H1 (cell line): ENCODE data around the gene ZNF385C. TPM values are rescaled to one million over a fixed set of nuclear protein-coding genes. Genes with fewer than 3 reads are reported as not detected.

Experiments used
- CTCF ChIA-PET: fragments of 300-600 bp; sonication (Branson Sonifier 250); formaldehyde crosslinking; loops from one replicate; lab custom pipeline; 2021; ENCODE audit not compliant: partially characterized antibody; lab: Charles Lee
- POLR2A ChIA-PET: fragments of 300-600 bp; sonication (Branson Sonifier 250); formaldehyde crosslinking; loops from one replicate; lab custom pipeline; 2021; ENCODE audit warnings: inconsistent platforms; ENCODE audit not compliant: partially characterized antibody; lab: Charles Lee
- DNase-seq, 2 experiments: peaks; one replicate each; pipeline versions ENCODE4 v3.0.0 to v3.0.0-alpha.2; 2010 to 2022; ENCODE audit warnings: low spot score in 2 of 2, low read depth in 1 of 2, mixed read lengths in 1 of 2
- FAIRE-seq: peaks from 2 replicates; lab custom pipeline; 2011; peaks lifted over from hg19 to GRCh38; lab: Jason Lieb, UNC
- H2AFZ ChIP-seq: 2 replicates; pipeline ENCODE4 v1.8.1; 2012; ENCODE audit warnings: low read length, inconsistent platforms
- H2AK5ac ChIP-seq: 2 replicates; pipeline ENCODE4 v1.6.1; 2013; ENCODE audit warnings: low read depth, low read length
- H2BK120ac ChIP-seq: replicated peaks from 2 replicates; pipeline ENCODE3; 2013; ENCODE audit warnings: low read depth, low read length, inconsistent platforms
- H2BK12ac ChIP-seq: 2 replicates; pipeline ENCODE4 v1.6.1; 2013; ENCODE audit warnings: low read depth, low read length
- H2BK15ac ChIP-seq: 2 replicates; pipeline ENCODE4 v1.6.1; 2013; ENCODE audit warnings: low read length
- H2BK20ac ChIP-seq: 2 replicates; pipeline ENCODE4 v1.6.1; 2013; ENCODE audit warnings: low read length
- H2BK5ac ChIP-seq: 2 replicates; pipeline ENCODE4 v1.6.1; 2013; ENCODE audit warnings: low read depth, low read length
- H3K14ac ChIP-seq: 2 replicates; pipeline ENCODE4 v1.6.1; 2013; ENCODE audit warnings: inconsistent platforms; ENCODE audit not compliant: insufficient read length
- H3K18ac ChIP-seq: 2 replicates; pipeline ENCODE4 v1.6.1; 2013; ENCODE audit warnings: low read length; ENCODE audit errors: extremely low read depth
- H3K23ac ChIP-seq: 2 replicates; pipeline ENCODE4 v1.6.1; 2013; ENCODE audit warnings: inconsistent platforms; ENCODE audit not compliant: insufficient read length
- H3K23me2 ChIP-seq: 2 replicates; pipeline ENCODE4 v1.6.1; 2013; ENCODE audit warnings: low read depth, low read length
- H3K27ac ChIP-seq: 2 replicates; pipeline ENCODE4 v1.6.1; 2011; ENCODE audit warnings: low read depth, low read length, inconsistent platforms
- H3K27me3 ChIP-seq, 4 experiments: replicated peaks in 1 of 4; 1 replicate in 1 of 4; 2 replicates in 3 of 4; pipeline versions ENCODE4 v1.6.1 to v1.8.1; 2011 to 2013; ENCODE audit warnings: low read length in 3 of 4, mild to moderate bottlenecking in 3 of 4, inconsistent platforms in 2 of 4, mixed read lengths in 2 of 4, moderate library complexity in 1 of 4; ENCODE audit not compliant: control insufficient read depth in 3 of 4, insufficient read depth in 3 of 4; ENCODE audit errors: extremely low read depth in 1 of 4
- H3K36me3 ChIP-seq, 4 experiments: 2 replicates each; pipeline versions ENCODE4 v1.6.1 to v1.8.1; 2011 to 2013; ENCODE audit warnings: mild to moderate bottlenecking in 4 of 4, low read length in 3 of 4, moderate library complexity in 2 of 4, control low read depth in 1 of 4, inconsistent platforms in 1 of 4; ENCODE audit not compliant: insufficient read depth in 4 of 4, control insufficient read depth in 2 of 4
- H3K4ac ChIP-seq: replicated peaks from 2 replicates; pipeline ENCODE3; 2013; ENCODE audit warnings: low read length, low read depth, mixed read lengths, inconsistent platforms; ENCODE audit not compliant: insufficient read length
- H3K4me1 ChIP-seq, 4 experiments: replicated peaks in 1 of 4; 1 replicate in 1 of 4; 2 replicates in 3 of 4; pipeline versions ENCODE4 v1.6.1 to v1.8.1; 2011 to 2013; ENCODE audit warnings: low read length in 3 of 4, inconsistent platforms in 2 of 4, mixed read lengths in 1 of 4; ENCODE audit not compliant: insufficient read depth in 4 of 4, control insufficient read depth in 3 of 4
- H3K4me2 ChIP-seq, 2 experiments: 2 replicates each; pipeline versions ENCODE4 v1.6.1 to v1.8.1; 2011 to 2013; ENCODE audit warnings: low read depth in 2 of 2, low read length in 2 of 2, control low read depth in 1 of 2, inconsistent platforms in 1 of 2, mild to moderate bottlenecking in 1 of 2; ENCODE audit not compliant: insufficient read depth in 1 of 2
- H3K4me3 ChIP-seq, 4 experiments: fragments of 200-600, 300-600 bp in 1 of 4; sonication (generic), shearing (Covaris generic), sonication (Bioruptor Twin) in 1 of 4; 2 replicates each; pipeline versions ENCODE4 v1.5.1 to v1.8.1; 2011 to 2016; ENCODE audit warnings: low read length in 4 of 4, low read depth in 3 of 4, control low read depth in 2 of 4, inconsistent platforms in 2 of 4, mild to moderate bottlenecking in 2 of 4, mixed read lengths in 1 of 4, moderate library complexity in 1 of 4; ENCODE audit not compliant: insufficient read depth in 2 of 4; ENCODE audit errors: extremely low read depth in 1 of 4
- H3K56ac ChIP-seq: replicated peaks from 2 replicates; pipeline ENCODE3; 2013; ENCODE audit warnings: low read depth, mild to moderate bottlenecking, mixed read lengths, low read length, inconsistent platforms; ENCODE audit not compliant: insufficient read length
- H3K79me1 ChIP-seq: 2 replicates; pipeline ENCODE4 v1.6.1; 2013; ENCODE audit warnings: low read depth, low read length, control low read depth
- H3K79me2 ChIP-seq, 2 experiments: 2 replicates each; pipeline versions ENCODE4 v1.6.1 to v1.8.1; 2012 to 2013; ENCODE audit warnings: low read length in 2 of 2, mild to moderate bottlenecking in 2 of 2, inconsistent platforms in 1 of 2; ENCODE audit not compliant: insufficient read depth in 2 of 2, control insufficient read depth in 1 of 2
- H3K9ac ChIP-seq, 4 experiments: replicated peaks in 1 of 4; 1 replicate in 1 of 4; 2 replicates in 3 of 4; pipeline versions ENCODE4 v1.6.1 to v1.8.1; 2011 to 2013; ENCODE audit warnings: low read depth in 3 of 4, low read length in 3 of 4, control low read depth in 2 of 4, mild to moderate bottlenecking in 2 of 4, moderate library complexity in 2 of 4, inconsistent platforms in 1 of 4; ENCODE audit errors: extremely low read depth in 1 of 4
- H3K9me3 ChIP-seq, 2 experiments: 2 replicates each; pipeline versions ENCODE4 v1.6.1 to v1.8.1; 2012 to 2013; ENCODE audit warnings: mild to moderate bottlenecking in 2 of 2, moderate library complexity in 2 of 2, control low read depth in 1 of 2, inconsistent platforms in 1 of 2, low read depth in 1 of 2, low read length in 1 of 2, mixed read lengths in 1 of 2; ENCODE audit not compliant: insufficient read depth in 2 of 2
- H4K20me1 ChIP-seq, 2 experiments: replicated peaks in 1 of 2; 2 replicates each; pipeline versions ENCODE3 to v1.8.1; 2011 to 2013; ENCODE audit warnings: inconsistent platforms in 2 of 2, low read length in 2 of 2, mild to moderate bottlenecking in 1 of 2; ENCODE audit not compliant: insufficient read depth in 2 of 2, control insufficient read depth in 1 of 2
- H4K5ac ChIP-seq: 2 replicates; pipeline ENCODE4 v1.6.1; 2013; ENCODE audit warnings: low read length, low read depth, mixed read lengths, inconsistent platforms; ENCODE audit not compliant: insufficient read length
- H4K8ac ChIP-seq: 2 replicates; pipeline ENCODE4 v1.8.0; 2013; ENCODE audit warnings: mild to moderate bottlenecking, moderate library complexity, low read length, inconsistent platforms; ENCODE audit not compliant: insufficient read depth; ENCODE audit errors: extremely low read depth
- H4K91ac ChIP-seq: replicated peaks from 2 replicates; pipeline ENCODE3; 2013; ENCODE audit warnings: low read length, mixed read lengths, inconsistent platforms; ENCODE audit not compliant: insufficient read length
- CTCF ChIP-seq, 3 experiments: IDR thresholded peaks; 1 replicate in 2 of 3; 2 replicates in 1 of 3; pipeline versions ENCODE4 v1.5.1 to v1.6.1; 2011; ENCODE audit warnings: low read length in 3 of 3, mild to moderate bottlenecking in 3 of 3, inconsistent platforms in 2 of 3, low read depth in 1 of 3, moderate library complexity in 1 of 3; ENCODE audit not compliant: insufficient read depth in 1 of 3; ENCODE audit errors: control extremely low read depth in 1 of 3
- E2F6 ChIP-seq: IDR thresholded peaks from 2 replicates; pipeline ENCODE4 v1.6.1; 2012; ENCODE audit warnings: inconsistent platforms
- EGR1 ChIP-seq: IDR thresholded peaks from 2 replicates; pipeline ENCODE4 v1.6.1; 2011; ENCODE audit warnings: low read depth, low read length, borderline replicate concordance
- EZH2 ChIP-seq: fragments of 200-600 bp; sonication (generic); IDR thresholded peaks from 2 replicates; pipeline ENCODE4 v1.7.1; 2012; ENCODE audit warnings: low read depth, mild to moderate bottlenecking, moderate library complexity, low read length, inconsistent platforms; ENCODE audit not compliant: severe bottlenecking
- POU5F1 ChIP-seq: IDR thresholded peaks from 2 replicates; pipeline ENCODE4 v1.6.1; 2011; ENCODE audit warnings: low read depth, mild to moderate bottlenecking, low read length, moderate library complexity
- TAF1 ChIP-seq: IDR thresholded peaks from 2 replicates; pipeline ENCODE4 v1.6.1; 2011; ENCODE audit warnings: mild to moderate bottlenecking, low read depth, low read length
- TAF7 ChIP-seq: optimal IDR thresholded peaks from 2 replicates; pipeline ENCODE3; 2011; ENCODE audit warnings: low read depth, mild to moderate bottlenecking, inconsistent platforms, low read length, moderate library complexity, borderline replicate concordance
- TCF12 ChIP-seq: IDR thresholded peaks from 2 replicates; pipeline ENCODE4 v1.6.1; 2011; ENCODE audit warnings: low read depth, mild to moderate bottlenecking, low read length
- USF2 ChIP-seq: IDR thresholded peaks from 2 replicates; pipeline ENCODE4 v1.6.1; 2011; ENCODE audit warnings: low read length, improper control_type of control experiment
- WGBS, 2 experiments: shearing (Covaris generic) in 1 of 2; methylation state at CpG; one replicate each; pipeline versions ENCODE4 v1.1.6 to v1.1.7; 2013 to 2015; ENCODE audit warnings: low lambda C conversion rate in 2 of 2, mixed read lengths in 2 of 2, inconsistent platforms in 1 of 2, low coverage in 1 of 2, missing lambda C conversion rate in 1 of 2; ENCODE audit not compliant: insufficient replicate concordance in 2 of 2, insufficient coverage in 1 of 2, insufficient read length in 1 of 2; ENCODE audit errors: extremely low coverage in 1 of 2, missing lambda C conversion rate in 1 of 2; 5-methylcytosine and 5-hydroxymethylcytosine counted together
- polyA plus RNA-seq, 7 experiments: library from polyadenylated mRNA; depleted of rRNA in 3 of 7; stranded (reverse) in 5 of 7; unstranded in 2 of 7; fragments of >200 nt in 5 of 7; fragments of 200-250 nt in 2 of 7; gene quantifications; 1 replicate in 5 of 7; 2 replicates in 1 of 7; 4 replicates in 1 of 7; pipeline versions ENCODE4 v1.2.1 to v1.2.3, GENCODE V29; 2011 to 2013; ENCODE audit warnings: missing spikeins in 2 of 7, mixed read lengths in 2 of 7
- total RNA-seq: library from RNA; stranded (reverse); fragmentation: NEBNext Ultra II Directional; extraction: Animal tissue kit (Norgen Biotek cat#: 25700); gene quantifications from 2 replicates; pipeline ENCODE4 v1.2.1, GENCODE V29; 2021

Gene ZNF385C
- total and polyA plus RNA-seq, 2 of the 8 experiments (the other 6 are each of a cell fraction or from before 2014, with no cell fraction given): 3.9 to 6.1 TPM

- H4K8ac ChIP-seq: no peak overlapping the region
- no peak overlapping the region for H2BK12ac ChIP-seq
- FAIRE-seq: no peak
- no peak overlapping the region for H3K9ac ChIP-seq
- no peak overlapping the region for H3K4ac ChIP-seq
- peaks cover 3 to 18% (median 5%) of the 10 kb centered on the region in 4 experiments; a peak in 6 of 8 replicates for H3K36me3 ChIP-seq
- no peak overlapping the region for H3K23ac ChIP-seq
- H4K20me1 ChIP-seq: peaks cover 0 to 5% of the 10 kb centered on the region in 2 experiments
- POLR2A ChIA-PET: interaction anchor here (0.9 to 3.8 kb wide), 4 partner anchors 9 to 157 kb away, joined by 3 to 51 read pairs (median 8); partner anchors contain the start of genes DHX58 and DNAJC7
- no peak overlapping the region for H3K27ac ChIP-seq
- no peak overlapping the region for H4K91ac ChIP-seq
- H3K79me1 ChIP-seq: no peaks in the 10 kb centered on the region; the same call in 1 of the 2 replicates
- no peak overlapping the region for H3K14ac ChIP-seq
- no peak overlapping the region for H2BK5ac ChIP-seq
- no peak overlapping the region for H3K4me3 ChIP-seq
- no peaks in the 10 kb centered on the region for H3K9me3 ChIP-seq
- no peak overlapping the region for H4K5ac ChIP-seq
- 93% methylated on average over 18 of the region's 18 CpGs; no CpG with 5 or more reads in 1 of the 2 experiments for WGBS, 2 experiments
- H2AK5ac ChIP-seq: no peak overlapping the region
- no peak for DNase-seq
- H3K4me2 ChIP-seq: no peak overlapping the region
- H3K4me1 ChIP-seq: peaks cover 0 to 17% (median 13%) of the 10 kb centered on the region in 4 experiments; a peak in 6 of 7 replicates
- H3K79me2 ChIP-seq: no peaks in the 10 kb centered on the region
- H3K27me3 ChIP-seq: no peaks in the 10 kb centered on the region; a peak in 2 of 7 replicates
- no peak overlapping the region for H2BK15ac ChIP-seq
- no peak overlapping the region for H3K18ac ChIP-seq
- H2BK120ac ChIP-seq: no peak overlapping the region
- no peak overlapping the region for H3K56ac ChIP-seq
- CTCF ChIA-PET: interaction anchor here (0.6 to 39.4 kb wide), 22 partner anchors 8 to 333 kb away, joined by 3 to 1084 read pairs (median 8); partner anchors contain the start of genes DNAJC7, JUP, KCNH4 and NKIRAS2
- H2BK20ac ChIP-seq: no peak overlapping the region
- H3K23me2 ChIP-seq: peaks cover 10% of the 10 kb centered on the region
- no peak overlapping the region for H2AFZ ChIP-seq
- TF ChIP-seq USF2: no peak
- no peak for TF ChIP-seq EZH2
- TF ChIP-seq EGR1: no peak
- no peak for TF ChIP-seq TAF7
- no peak for TF ChIP-seq E2F6
- no peak for TF ChIP-seq CTCF (IDR thresholded peaks at IDR 0.05; ENCODE audit: control extremely low read depth in 1 of 3, insufficient read depth in 1 of 3, low read depth in 1 of 3, low read length in 3 of 3)
- TF ChIP-seq TCF12: no peak
- TF ChIP-seq TAF1: no peak
- no peak for TF ChIP-seq POU5F1
Measured at GRCh38 chr17:42119301-42119700, 21.0 kb upstream of the ZNF385C start.
